Caco-2 (cell line): Measurements from ENCODE around the gene AP3B1. TPM values are rescaled to one million over a fixed set of nuclear protein-coding genes. Genes with fewer than 3 reads are reported as not detected.
"Not testable (repeated sequence)": the region's sequence is repeated elsewhere in the genome, so short reads cannot be mapped to it uniquely, and the experiment has no call there.

Experiments used
- BruUV-seq: library from RNA; stranded (reverse); fragments of 400-500 nt; replicated peaks from 2 replicates; lab custom pipeline; 2021; lab: Mats Ljungman, UMichigan
- CTCF ChIA-PET: fragments of 300-600 bp; sonication (Branson Sonifier 250); formaldehyde crosslinking; loops from one replicate; lab custom pipeline; 2022; ENCODE audit warnings: antibody characterized with exemption; lab: Charles Lee
- POLR2A ChIA-PET: fragments of 300-600 bp; sonication (Branson Sonifier 250); formaldehyde crosslinking; loops from one replicate; lab custom pipeline; 2022; ENCODE audit warnings: antibody characterized with exemption; lab: Charles Lee
- DNase-seq, 2 experiments: peaks; one replicate each; pipeline versions ENCODE4 v3.0.0 to v3.0.0-alpha.2; 2020 to 2022
- H3K27me3 ChIP-seq: replicated peaks from 2 replicates; pipeline ENCODE4 v1.6.0; 2011; ENCODE audit warnings: low read length; ENCODE audit not compliant: control insufficient read depth, insufficient read depth
- H3K36me3 ChIP-seq: 2 replicates; pipeline ENCODE4 v1.5.1; 2011; ENCODE audit warnings: low read length; ENCODE audit not compliant: control insufficient read depth, insufficient read depth
- H3K4me1 ChIP-seq: fragments of 250-450 bp; sonication (Bioruptor Pico); 2 replicates; pipeline ENCODE4 v1.5.1; 2020; ENCODE audit warnings: mild to moderate bottlenecking
- H3K4me3 ChIP-seq: 2 replicates; pipeline ENCODE4 v1.5.1; 2011; ENCODE audit warnings: low read depth, mild to moderate bottlenecking, control low read depth, low read length
- H3K9me3 ChIP-seq: fragments of 250-450 bp; sonication (Bioruptor Pico); 2 replicates; pipeline ENCODE4 v1.5.1; 2020; ENCODE audit warnings: mild to moderate bottlenecking, moderate library complexity
- H3K27ac Mint-ChIP-seq: one replicate; pipeline ENCODE4 v1.8.0; 2022; ENCODE audit warnings: mixed read lengths; ENCODE audit not compliant: unreplicated experiment
- H3K27me3 Mint-ChIP-seq: one replicate; pipeline ENCODE4 v1.8.0; 2022; ENCODE audit warnings: mixed read lengths; ENCODE audit not compliant: insufficient read depth, unreplicated experiment
- H3K36me3 Mint-ChIP-seq: one replicate; pipeline ENCODE4 v1.8.0; 2022; ENCODE audit warnings: mild to moderate bottlenecking, mixed read lengths; ENCODE audit not compliant: insufficient read depth, unreplicated experiment
- H3K4me1 Mint-ChIP-seq: one replicate; pipeline ENCODE4 v1.8.0; 2022; ENCODE audit warnings: low read depth, mixed read lengths; ENCODE audit not compliant: unreplicated experiment
- H3K4me3 Mint-ChIP-seq: one replicate; pipeline ENCODE4 v1.8.0; 2022; ENCODE audit warnings: mild to moderate bottlenecking, moderate library complexity, mixed read lengths; ENCODE audit not compliant: unreplicated experiment
- H3K9me3 Mint-ChIP-seq: one replicate; pipeline ENCODE4 v1.8.0; 2022; ENCODE audit warnings: mixed read lengths; ENCODE audit not compliant: unreplicated experiment
- CTCF ChIP-seq, 2 experiments: fragments of 200-600 bp in 1 of 2; IDR thresholded peaks; 1 replicate in 1 of 2; 2 replicates in 1 of 2; pipeline versions ENCODE4 v1.5.1 to v1.8.0; 2011 to 2022; ENCODE audit warnings: antibody characterized with exemption in 1 of 2, control low read depth in 1 of 2, inconsistent platforms in 1 of 2, low read depth in 1 of 2, low read length in 1 of 2, mild to moderate bottlenecking in 1 of 2, moderate library complexity in 1 of 2; ENCODE audit not compliant: insufficient read depth in 1 of 2, severe bottlenecking in 1 of 2, unreplicated experiment in 1 of 2
- intact Hi-C: fragments of 100-400 bp; cut with micrococcal nuclease; formaldehyde crosslinking; loops from one replicate; pipeline ENCODE4 v1.10.0; 2022; ENCODE audit not compliant: unreplicated experiment
- total RNA-seq: library from RNA; stranded (reverse); gene quantifications from 2 replicates; pipeline ENCODE4 v1.2.3, GENCODE V29; 2022

AP3B1 gene
- total RNA-seq, 1 experiment from 2014 or later = 52.7 TPM

GRCh38 chr5:78050888-78051287 is 243.6 kb downstream of the AP3B1 start:
- POLR2A ChIA-PET = no interaction called here
- no TSS peak for BruUV-seq
- intact Hi-C loops = loop anchor here (5.0 kb wide), 1 partner anchor 86 kb away; no protein-coding TSS in a partner anchor
- Histone ChIP-seq H3K4me3 (no peak overlapping the region), H3K9me3 (no peaks in the 10 kb centered on the region), H3K36me3 (no peaks in the 10 kb centered on the region), H3K4me1 (no peaks in the 10 kb centered on the region; the same call in 1 of the 2 replicates), H3K27me3 (no peaks in the 10 kb centered on the region)
- peaks cover 7% of the 10 kb centered on the region for H3K36me3 Mint-ChIP-seq
- DNase-seq = no peak
- no peaks in the 10 kb centered on the region for H3K9me3 Mint-ChIP-seq
- H3K4me1 Mint-ChIP-seq = no peaks in the 10 kb centered on the region
- H3K4me3 Mint-ChIP-seq = no peak overlapping the region
- CTCF ChIA-PET = no interaction called here
- H3K27me3 Mint-ChIP-seq = no peaks in the 10 kb centered on the region
- no peak overlapping the region for H3K27ac Mint-ChIP-seq
- no peak for TF ChIP-seq CTCF (IDR thresholded peaks at IDR 0.05; ENCODE audit: insufficient read depth in 1 of 2, low read depth in 1 of 2, low read length in 1 of 2, severe bottlenecking in 1 of 2, unreplicated experiment in 1 of 2)

- H3K36me3 ChIP-seq, H3K4me1 Mint-ChIP-seq, intact Hi-C loops, H3K27me3 ChIP-seq, H3K27ac Mint-ChIP-seq, H3K4me1 ChIP-seq, POLR2A ChIA-PET, DNase-seq, H3K9me3 ChIP-seq, H3K4me3 ChIP-seq, BruUV-seq, H3K27me3 Mint-ChIP-seq, H3K9me3 Mint-ChIP-seq, CTCF ChIA-PET, H3K4me3 Mint-ChIP-seq: not testable (repeated sequence)
- H3K36me3 Mint-ChIP-seq = peaks cover 17% of the 10 kb centered on the region
These were observed 247.7 kb downstream of the AP3B1 start for GRCh38 chr5:78046823-78047222.

- H3K27ac Mint-ChIP-seq = no peak overlapping the region
- no peaks in the 10 kb centered on the region for H3K4me1 Mint-ChIP-seq
- no peak overlapping the region for H3K4me3 ChIP-seq
- ChIA-PET CTCF (no interaction called here), POLR2A (no interaction called here)
- H3K4me1 ChIP-seq = no peaks in the 10 kb centered on the region; the same call in 1 of the 2 replicates
- no peak overlapping the region for H3K4me3 Mint-ChIP-seq
- H3K9me3 Mint-ChIP-seq = no peaks in the 10 kb centered on the region
- H3K27me3 Mint-ChIP-seq = no peaks in the 10 kb centered on the region
- TF ChIP-seq CTCF (IDR thresholded peaks at IDR 0.05; ENCODE audit: insufficient read depth in 1 of 2, low read depth in 1 of 2, low read length in 1 of 2, severe bottlenecking in 1 of 2, unreplicated experiment in 1 of 2) = no peak
- H3K36me3 Mint-ChIP-seq = peaks cover 17% of the 10 kb centered on the region
- no peaks in the 10 kb centered on the region for H3K36me3 ChIP-seq
- no peaks in the 10 kb centered on the region for H3K9me3 ChIP-seq
- intact Hi-C loops = no loop called here
- no peak for DNase-seq
- H3K27me3 ChIP-seq = no peaks in the 10 kb centered on the region
- no TSS peak for BruUV-seq
These were observed 248.5 kb downstream of the AP3B1 start for GRCh38 chr5:78046006-78046405.

GRCh38 chr5:78041805-78042204 is 252.7 kb downstream of the AP3B1 start:
- Mint-ChIP-seq H3K4me3 (no peak overlapping the region), H3K9me3 (no peaks in the 10 kb centered on the region), H3K36me3 (peaks cover 10% of the 10 kb centered on the region), H3K27ac (no peak overlapping the region), H3K27me3 (no peaks in the 10 kb centered on the region), H3K4me1 (no peaks in the 10 kb centered on the region)
- CTCF ChIA-PET = no interaction called here
- Histone ChIP-seq H3K36me3 (no peaks in the 10 kb centered on the region), H3K4me1 (no peaks in the 10 kb centered on the region), H3K9me3 (no peaks in the 10 kb centered on the region; the same call in 1 of the 2 replicates), H3K4me3 (no peak overlapping the region), H3K27me3 (no peaks in the 10 kb centered on the region)
- no peak for DNase-seq
- no TSS peak for BruUV-seq
- POLR2A ChIA-PET = no interaction called here
- intact Hi-C loops = no loop called here
- TF ChIP-seq CTCF (IDR thresholded peaks at IDR 0.05; ENCODE audit: insufficient read depth in 1 of 2, low read depth in 1 of 2, low read length in 1 of 2, severe bottlenecking in 1 of 2, unreplicated experiment in 1 of 2) = no peak
